T-helper 1 cell treated with Interleukin-12 subunit alpha and Interleukin-12 subunit beta and Interleukin-4 antibody, amounts not matched to agents 30 μg/mL and 1 μg/mL, for 36 hours (primary cell): Measurements from ENCODE around the gene RACK1.
A peak's percentile ranks its signal among the peaks of the same experiment; 100 is the strongest.

Source experiments
- H3K27ac Mint-ChIP-seq: one replicate; pipeline ENCODE4 v1.8.0; 2021; ENCODE audit warnings: mild to moderate bottlenecking, mixed read lengths
- H3K27me3 Mint-ChIP-seq: one replicate; pipeline ENCODE4 v1.8.0; 2021; ENCODE audit warnings: low read depth, mixed read lengths
- H3K36me3 Mint-ChIP-seq: one replicate; pipeline ENCODE4 v1.8.0; 2021; ENCODE audit warnings: low read depth, mixed read lengths
- H3K4me1 Mint-ChIP-seq: one replicate; pipeline ENCODE4 v1.8.0; 2021; ENCODE audit warnings: low read depth, mixed read lengths
- H3K4me3 Mint-ChIP-seq: one replicate; pipeline ENCODE4 v1.8.0; 2021; ENCODE audit warnings: mild to moderate bottlenecking, moderate library complexity, mixed read lengths
- H3K9me3 Mint-ChIP-seq: one replicate; pipeline ENCODE4 v1.8.0; 2021; ENCODE audit warnings: mixed read lengths

RACK1 gene

DNA sequence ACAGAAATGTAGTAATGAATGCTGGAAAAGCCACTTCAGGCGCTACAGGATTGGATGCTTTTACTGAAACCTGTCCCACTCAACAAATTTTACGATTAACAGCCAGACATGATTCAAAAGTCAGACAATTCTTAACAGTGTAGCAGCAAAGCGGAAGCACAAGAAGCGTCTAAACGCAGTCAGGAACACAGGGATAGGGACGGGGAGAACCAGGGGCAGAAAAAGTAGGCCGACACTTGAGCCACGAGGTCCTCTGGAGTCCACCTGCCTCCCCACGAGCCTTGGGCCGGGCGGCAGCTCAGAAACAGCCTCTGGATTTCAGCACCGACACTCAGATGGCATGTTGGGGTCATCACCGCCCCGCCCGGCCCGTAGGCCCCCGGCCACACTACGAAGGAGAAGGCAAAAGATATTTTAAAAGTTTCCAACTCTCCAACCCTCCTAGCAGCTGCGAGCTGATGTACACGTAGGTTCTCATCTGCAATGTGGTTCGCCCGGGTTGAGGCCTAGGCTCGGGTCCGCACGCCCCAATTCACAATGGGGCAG, 615 bp downstream of the RACK1 start:
- H3K27ac Mint-ChIP-seq: peak overlapping the region; percentile 98
- H3K4me3 Mint-ChIP-seq: peak overlapping the region; percentile 96
- no peaks in the 10 kb centered on the region for H3K27me3 Mint-ChIP-seq
- H3K9me3 Mint-ChIP-seq: no peaks in the 10 kb centered on the region
- peaks cover 54% of the 10 kb centered on the region for H3K4me1 Mint-ChIP-seq
- peaks cover 51% of the 10 kb centered on the region for H3K36me3 Mint-ChIP-seq

DNA sequence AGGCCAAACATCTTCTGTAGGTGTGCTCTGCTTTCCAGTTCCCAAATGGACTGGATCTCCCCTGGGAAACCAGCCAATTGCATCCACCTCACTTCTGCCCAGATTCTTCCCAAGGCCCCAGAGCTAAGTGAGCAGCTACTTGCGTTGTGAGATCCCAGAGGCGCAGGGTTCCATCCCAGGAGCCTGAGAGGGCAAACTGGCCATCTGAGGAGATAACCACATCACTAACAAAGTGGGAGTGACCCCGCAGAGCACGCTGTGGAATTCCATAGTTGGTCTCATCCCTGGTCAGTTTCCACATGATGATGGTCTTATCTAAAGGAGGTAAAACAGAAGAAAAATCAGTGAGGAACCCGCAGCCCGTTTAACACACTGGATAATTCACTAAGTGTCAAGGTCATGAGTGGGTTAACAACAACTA, 1.7 kb downstream of the RACK1 start:
- peaks cover 57% of the 10 kb centered on the region for H3K36me3 Mint-ChIP-seq
- H3K27ac Mint-ChIP-seq: peak overlapping the region; percentile 98
- H3K4me1 Mint-ChIP-seq: peaks cover 54% of the 10 kb centered on the region

DNA sequence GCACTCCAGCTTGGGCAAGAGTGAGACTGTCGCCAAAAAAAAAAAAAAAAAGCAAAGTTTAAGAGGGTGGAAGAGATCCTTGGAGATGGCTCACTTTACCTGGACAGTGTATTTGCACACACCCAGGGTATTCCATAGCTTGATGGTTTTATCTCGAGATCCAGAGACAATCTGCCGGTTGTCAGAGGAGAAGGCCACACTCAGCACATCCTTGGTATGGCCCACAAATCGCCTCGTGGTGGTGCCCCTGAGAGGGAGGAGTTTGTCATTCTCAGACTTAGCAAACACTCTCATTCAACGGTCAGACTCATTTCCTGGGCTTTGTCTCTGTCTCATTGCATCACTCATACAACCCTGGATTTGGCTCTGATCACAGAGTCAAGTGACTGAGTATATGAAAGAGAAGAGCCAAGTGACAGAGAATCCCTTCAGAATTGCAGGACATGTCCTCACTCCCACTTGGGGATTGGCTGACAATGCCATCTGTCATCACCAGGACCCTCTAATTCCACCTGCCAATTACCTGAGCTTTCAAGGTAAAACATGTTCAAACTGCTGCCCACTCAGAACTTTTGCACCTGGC, 2.2 kb downstream of the RACK1 start:
- Mint-ChIP-seq H3K27me3 (no peaks in the 10 kb centered on the region), H3K4me3 (peak overlapping the region; percentile 96), H3K9me3 (no peaks in the 10 kb centered on the region), H3K4me1 (peaks cover 55% of the 10 kb centered on the region), H3K36me3 (peaks cover 63% of the 10 kb centered on the region), H3K27ac (peak overlapping the region; percentile 98)

More for the DNA sequence above, 1.7 kb downstream of the RACK1 start:
- Mint-ChIP-seq H3K9me3 (no peaks in the 10 kb centered on the region), H3K27me3 (no peaks in the 10 kb centered on the region), H3K4me3 (peak overlapping the region; percentile 96)

- peaks cover 41% of the 10 kb centered on the region for H3K4me1 Mint-ChIP-seq
- H3K4me3 Mint-ChIP-seq: peak overlapping the region; percentile 53
- no peaks in the 10 kb centered on the region for H3K9me3 Mint-ChIP-seq
- H3K27me3 Mint-ChIP-seq: no peaks in the 10 kb centered on the region
- H3K27ac Mint-ChIP-seq: peak overlapping the region; percentile 69
- peaks cover 75% of the 10 kb centered on the region for H3K36me3 Mint-ChIP-seq
Measured at GRCh38 chr5:181239062-181239663, 4.5 kb downstream of the RACK1 start.

GRCh38 chr5:181237729-181238385, 5.8 kb downstream of the RACK1 start:
- H3K9me3 Mint-ChIP-seq: no peaks in the 10 kb centered on the region
- no peaks in the 10 kb centered on the region for H3K27me3 Mint-ChIP-seq
- H3K4me3 Mint-ChIP-seq: no peak overlapping the region
- peaks cover 40% of the 10 kb centered on the region for H3K4me1 Mint-ChIP-seq
- peaks cover 68% of the 10 kb centered on the region for H3K36me3 Mint-ChIP-seq
- no peak overlapping the region for H3K27ac Mint-ChIP-seq

DNA sequence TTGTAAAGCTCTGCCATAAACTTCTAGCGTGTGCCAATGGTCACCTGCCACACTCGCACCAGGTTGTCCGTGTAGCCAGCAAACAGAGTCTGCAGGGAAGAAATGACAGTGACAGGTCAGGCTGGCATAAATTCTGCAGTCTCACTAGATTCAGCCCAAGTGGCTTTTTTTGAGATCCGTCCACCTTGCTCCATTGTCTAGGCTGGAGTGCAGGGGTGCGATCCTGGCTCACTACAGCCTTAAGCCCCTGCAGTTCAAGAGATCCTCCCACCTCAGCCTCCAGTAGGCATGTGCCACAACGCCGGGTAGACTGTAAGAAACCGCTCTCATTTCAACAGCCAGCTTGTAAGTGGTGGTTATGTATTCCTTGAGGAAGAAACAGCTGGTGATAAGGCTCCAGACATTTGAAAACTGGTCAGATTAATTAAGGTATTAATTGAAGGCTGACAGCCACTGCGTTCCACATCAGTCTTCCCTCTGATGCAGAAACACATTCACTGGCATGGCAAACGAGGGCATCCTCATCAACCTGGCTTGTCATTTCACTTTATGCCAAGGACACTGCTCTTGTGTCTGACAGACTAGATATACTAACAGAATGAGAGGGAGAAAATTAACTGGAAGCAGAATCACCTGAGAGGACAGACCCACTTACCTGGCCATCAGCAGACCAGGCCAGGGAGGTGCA, 6.6 kb downstream of the RACK1 start:
- no peaks in the 10 kb centered on the region for H3K9me3 Mint-ChIP-seq
- H3K4me3 Mint-ChIP-seq: no peak overlapping the region
- H3K27me3 Mint-ChIP-seq: no peaks in the 10 kb centered on the region
- H3K27ac Mint-ChIP-seq: no peak overlapping the region
- peaks cover 35% of the 10 kb centered on the region for H3K4me1 Mint-ChIP-seq
- H3K36me3 Mint-ChIP-seq: peaks cover 64% of the 10 kb centered on the region

DNA sequence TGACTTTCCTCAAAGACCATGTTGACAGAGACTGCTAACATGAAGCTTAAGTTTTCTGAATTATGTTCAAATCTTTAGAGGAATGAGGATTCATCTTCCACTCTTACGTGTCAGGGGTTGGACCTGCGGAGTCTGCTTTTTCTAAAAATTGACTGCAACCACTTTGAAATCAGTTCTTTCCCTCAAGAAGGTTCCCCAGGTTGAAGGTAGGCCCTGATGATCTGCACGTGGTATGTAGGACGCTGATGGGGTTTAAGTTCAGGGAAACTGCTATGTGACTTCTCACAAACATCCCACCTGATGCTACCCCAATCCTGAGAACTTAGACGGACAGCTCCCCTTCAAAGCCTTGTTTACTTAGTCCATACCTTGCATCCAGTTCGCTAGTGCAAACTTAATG, 7.2 kb downstream of the RACK1 start:
- no peaks in the 10 kb centered on the region for H3K9me3 Mint-ChIP-seq
- no peak overlapping the region for H3K27ac Mint-ChIP-seq
- H3K4me3 Mint-ChIP-seq: no peak overlapping the region
- H3K36me3 Mint-ChIP-seq: peaks cover 64% of the 10 kb centered on the region
- no peaks in the 10 kb centered on the region for H3K27me3 Mint-ChIP-seq
- peaks cover 29% of the 10 kb centered on the region for H3K4me1 Mint-ChIP-seq

DNA sequence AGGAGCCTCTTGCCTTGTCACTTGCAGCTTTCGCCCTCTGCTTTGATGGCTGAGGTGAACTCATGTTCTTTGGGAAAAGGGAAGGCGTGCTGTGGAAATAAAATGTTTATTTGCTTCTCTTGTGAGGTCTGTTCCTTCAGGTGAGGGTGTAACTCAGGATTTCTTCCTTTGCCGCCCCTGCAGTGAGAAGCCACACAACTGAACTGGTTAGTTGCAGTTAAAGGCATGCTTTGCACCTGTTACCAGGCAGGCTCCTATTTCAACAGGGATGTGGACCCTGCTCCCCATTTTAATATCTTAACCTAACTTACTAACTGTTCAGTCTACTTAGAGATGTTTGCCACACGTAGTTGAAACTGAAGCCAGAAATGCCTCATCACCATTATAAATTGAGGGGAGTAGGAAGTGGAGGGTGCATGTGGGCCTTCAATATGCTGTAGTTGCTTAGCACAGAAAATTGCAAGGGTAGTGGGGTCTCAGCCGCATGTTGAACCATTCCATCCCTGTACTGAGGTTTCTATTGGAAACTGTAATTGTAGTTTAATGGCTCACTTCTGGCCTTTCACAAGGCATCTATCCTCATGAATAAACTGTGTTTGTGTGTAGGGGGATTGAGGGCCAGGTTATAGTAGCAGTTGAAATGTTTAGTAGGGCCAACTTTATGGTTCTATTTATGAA, 7.9 kb downstream of the RACK1 start:
- H3K27ac Mint-ChIP-seq: no peak overlapping the region
- no peak overlapping the region for H3K4me3 Mint-ChIP-seq
- H3K4me1 Mint-ChIP-seq: peaks cover 23% of the 10 kb centered on the region
- H3K9me3 Mint-ChIP-seq: no peaks in the 10 kb centered on the region
- peaks cover 58% of the 10 kb centered on the region for H3K36me3 Mint-ChIP-seq
- no peaks in the 10 kb centered on the region for H3K27me3 Mint-ChIP-seq

GRCh38 chr5:181235323-181235688, 8.4 kb downstream of the RACK1 start:
- Mint-ChIP-seq H3K36me3 (peaks cover 59% of the 10 kb centered on the region), H3K4me3 (no peak overlapping the region)

GRCh38 chr5:181234455-181235306, 9.0 kb downstream of the RACK1 start:
- Mint-ChIP-seq H3K27me3 (no peaks in the 10 kb centered on the region), H3K4me1 (peaks cover 29% of the 10 kb centered on the region), H3K4me3 (no peak overlapping the region), H3K36me3 (peaks cover 61% of the 10 kb centered on the region), H3K9me3 (no peaks in the 10 kb centered on the region), H3K27ac (peak overlapping the region; percentile 31)

More at GRCh38 chr5:181235323-181235688, 8.4 kb downstream of the RACK1 start:
- Mint-ChIP-seq H3K27me3 (no peaks in the 10 kb centered on the region), H3K9me3 (no peaks in the 10 kb centered on the region), H3K4me1 (peaks cover 26% of the 10 kb centered on the region), H3K27ac (no peak overlapping the region)

GRCh38 chr5:181233801-181234454, 9.8 kb downstream of the RACK1 start:
- Mint-ChIP-seq H3K27me3 (no peaks in the 10 kb centered on the region), H3K4me3 (no peak overlapping the region), H3K36me3 (peaks cover 59% of the 10 kb centered on the region), H3K4me1 (peaks cover 30% of the 10 kb centered on the region), H3K27ac (no peak overlapping the region), H3K9me3 (no peaks in the 10 kb centered on the region)

DNA sequence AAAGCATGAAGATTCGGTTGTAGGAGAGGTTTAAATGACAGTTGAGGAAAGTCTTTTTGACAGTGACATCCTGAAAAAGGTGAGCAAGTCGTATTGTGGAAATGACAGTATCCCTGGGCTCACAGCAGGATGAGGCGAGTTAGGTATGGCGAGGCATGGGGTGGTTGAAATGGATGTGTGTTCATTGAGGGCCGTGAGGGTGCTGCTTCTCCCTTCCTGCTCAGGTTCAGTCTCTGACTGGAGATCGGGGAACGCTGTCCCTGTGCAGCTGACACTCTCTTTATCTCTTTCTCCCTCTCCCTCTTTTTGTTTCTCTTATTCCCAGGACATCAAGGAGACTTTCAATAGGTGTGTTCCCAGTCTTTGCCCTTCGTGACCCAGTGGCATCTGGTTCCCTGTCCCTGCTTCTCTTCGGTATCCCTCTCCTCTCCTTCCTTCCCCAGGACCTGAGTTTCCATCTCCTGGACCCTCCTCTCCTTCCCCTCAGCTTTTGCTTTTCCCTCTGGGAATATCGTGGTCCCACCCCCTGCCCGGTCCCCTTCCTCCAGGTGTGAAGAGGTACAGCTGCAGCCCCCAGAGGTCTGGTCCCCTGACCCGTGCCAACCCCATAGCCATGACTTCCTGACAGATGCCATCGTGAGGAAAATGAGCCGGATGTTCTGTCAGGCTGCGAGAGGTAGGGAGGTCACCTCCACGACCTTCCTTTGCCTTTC, 10.5 kb downstream of the RACK1 start:
- Mint-ChIP-seq H3K4me1 (peaks cover 25% of the 10 kb centered on the region), H3K4me3 (no peak overlapping the region), H3K9me3 (no peaks in the 10 kb centered on the region), H3K27me3 (no peaks in the 10 kb centered on the region), H3K27ac (no peak overlapping the region), H3K36me3 (peaks cover 55% of the 10 kb centered on the region)

GRCh38 chr5:181232593-181232992, 11.1 kb downstream of the RACK1 start:
- Mint-ChIP-seq H3K27ac (no peak overlapping the region), H3K27me3 (no peaks in the 10 kb centered on the region), H3K36me3 (peaks cover 48% of the 10 kb centered on the region)

More at GRCh38 chr5:181232593-181232992, 11.1 kb downstream of the RACK1 start:
- peaks cover 21% of the 10 kb centered on the region for H3K4me1 Mint-ChIP-seq
- H3K4me3 Mint-ChIP-seq: no peak overlapping the region
- no peaks in the 10 kb centered on the region for H3K9me3 Mint-ChIP-seq
